GM12864 (cell line): ENCODE results near the gene THSD4.

Experiments
- DNase-seq: peaks from one replicate; pipeline ENCODE4 v3.0.0-alpha.2; 2011; ENCODE audit warnings: low read depth
- H3K4me3 ChIP-seq: 2 replicates; pipeline ENCODE4 v1.5.1; 2011; ENCODE audit warnings: mild to moderate bottlenecking, low read depth, low read length, control low read depth
- TF ChIP-seq, protein P1 (sequence below): IDR thresholded peaks from 2 replicates; pipeline ENCODE4 v1.5.1; 2011; ENCODE audit warnings: low read depth, mild to moderate bottlenecking, moderate library complexity, low read length, control low read depth, inconsistent platforms; ENCODE audit errors: missing control alignments

THSD4 gene

DNA sequence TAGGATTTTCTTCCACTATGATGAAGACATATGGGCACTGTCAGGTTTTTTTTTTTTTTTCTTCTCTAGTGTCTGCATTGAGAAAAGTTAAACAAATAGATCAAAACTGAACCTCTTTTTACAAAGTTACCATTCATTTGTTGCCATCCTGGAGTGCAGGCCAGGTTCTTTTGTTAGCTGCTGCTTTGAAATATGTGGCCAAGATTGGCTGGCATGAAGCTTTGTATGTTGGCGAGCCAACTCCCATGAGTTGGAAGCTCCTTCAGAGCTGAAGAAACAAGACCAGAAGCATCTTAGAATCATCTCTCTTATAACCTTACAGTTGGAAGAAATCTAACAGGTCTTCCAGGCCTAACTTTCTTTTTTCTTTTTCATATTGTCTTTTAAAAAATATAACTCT, 346.5 kb downstream of the THSD4 start:
- TF ChIP-seq, protein P1, sequence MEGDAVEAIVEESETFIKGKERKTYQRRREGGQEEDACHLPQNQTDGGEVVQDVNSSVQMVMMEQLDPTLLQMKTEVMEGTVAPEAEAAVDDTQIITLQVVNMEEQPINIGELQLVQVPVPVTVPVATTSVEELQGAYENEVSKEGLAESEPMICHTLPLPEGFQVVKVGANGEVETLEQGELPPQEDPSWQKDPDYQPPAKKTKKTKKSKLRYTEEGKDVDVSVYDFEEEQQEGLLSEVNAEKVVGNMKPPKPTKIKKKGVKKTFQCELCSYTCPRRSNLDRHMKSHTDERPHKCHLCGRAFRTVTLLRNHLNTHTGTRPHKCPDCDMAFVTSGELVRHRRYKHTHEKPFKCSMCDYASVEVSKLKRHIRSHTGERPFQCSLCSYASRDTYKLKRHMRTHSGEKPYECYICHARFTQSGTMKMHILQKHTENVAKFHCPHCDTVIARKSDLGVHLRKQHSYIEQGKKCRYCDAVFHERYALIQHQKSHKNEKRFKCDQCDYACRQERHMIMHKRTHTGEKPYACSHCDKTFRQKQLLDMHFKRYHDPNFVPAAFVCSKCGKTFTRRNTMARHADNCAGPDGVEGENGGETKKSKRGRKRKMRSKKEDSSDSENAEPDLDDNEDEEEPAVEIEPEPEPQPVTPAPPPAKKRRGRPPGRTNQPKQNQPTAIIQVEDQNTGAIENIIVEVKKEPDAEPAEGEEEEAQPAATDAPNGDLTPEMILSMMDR: no peak
- H3K4me3 ChIP-seq: no peak overlapping the region
- DNase-seq: no peak

DNA sequence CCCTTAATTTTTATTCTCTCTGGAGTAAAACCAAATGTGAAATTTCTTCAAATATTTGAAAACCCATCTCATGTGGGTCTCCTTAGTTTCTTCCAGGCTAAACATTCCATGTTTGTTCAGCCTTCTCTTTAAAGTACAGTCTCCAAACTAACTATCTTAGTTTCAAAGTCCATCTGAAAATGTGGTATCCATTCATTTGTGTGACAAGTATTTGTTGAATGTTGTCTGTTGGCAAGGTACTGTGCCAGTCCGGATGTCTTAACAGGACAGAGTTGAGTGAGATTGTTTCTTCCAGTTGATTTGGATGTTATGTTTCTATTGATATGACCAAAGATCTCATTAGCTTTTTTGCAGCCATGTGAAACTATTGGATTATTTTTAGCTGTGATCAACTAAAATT, 347.4 kb downstream of the THSD4 start:
- no peak for DNase-seq
- H3K4me3 ChIP-seq: no peak overlapping the region
- TF ChIP-seq, protein P1: no peak

DNA sequence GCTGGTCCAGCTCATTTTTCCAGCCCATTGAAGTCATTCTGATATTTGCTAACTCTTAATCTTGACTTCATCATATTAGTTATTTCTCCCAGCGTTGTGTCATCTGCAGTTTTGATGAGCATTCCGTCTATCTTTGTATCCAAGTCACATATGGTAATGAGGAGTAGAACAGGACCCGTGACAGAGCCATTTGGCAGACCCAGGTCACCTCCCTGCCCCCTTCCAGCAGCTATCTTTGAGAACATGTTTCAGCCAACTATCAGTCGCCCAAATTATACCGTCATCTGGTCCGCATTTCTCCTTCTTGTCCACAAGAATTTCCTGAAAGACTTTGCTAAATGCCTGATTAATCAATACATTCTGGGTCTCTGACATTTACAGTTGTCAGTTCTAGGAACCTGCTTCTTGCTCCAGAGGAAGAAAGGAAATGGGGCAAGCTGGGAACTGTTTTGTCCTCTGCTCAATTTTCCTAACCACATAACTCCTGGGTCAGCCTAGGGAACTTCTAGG, 347.9 kb downstream of the THSD4 start:
- TF ChIP-seq, protein P1: no peak
- no peak for DNase-seq
- no peak overlapping the region for H3K4me3 ChIP-seq

DNA sequence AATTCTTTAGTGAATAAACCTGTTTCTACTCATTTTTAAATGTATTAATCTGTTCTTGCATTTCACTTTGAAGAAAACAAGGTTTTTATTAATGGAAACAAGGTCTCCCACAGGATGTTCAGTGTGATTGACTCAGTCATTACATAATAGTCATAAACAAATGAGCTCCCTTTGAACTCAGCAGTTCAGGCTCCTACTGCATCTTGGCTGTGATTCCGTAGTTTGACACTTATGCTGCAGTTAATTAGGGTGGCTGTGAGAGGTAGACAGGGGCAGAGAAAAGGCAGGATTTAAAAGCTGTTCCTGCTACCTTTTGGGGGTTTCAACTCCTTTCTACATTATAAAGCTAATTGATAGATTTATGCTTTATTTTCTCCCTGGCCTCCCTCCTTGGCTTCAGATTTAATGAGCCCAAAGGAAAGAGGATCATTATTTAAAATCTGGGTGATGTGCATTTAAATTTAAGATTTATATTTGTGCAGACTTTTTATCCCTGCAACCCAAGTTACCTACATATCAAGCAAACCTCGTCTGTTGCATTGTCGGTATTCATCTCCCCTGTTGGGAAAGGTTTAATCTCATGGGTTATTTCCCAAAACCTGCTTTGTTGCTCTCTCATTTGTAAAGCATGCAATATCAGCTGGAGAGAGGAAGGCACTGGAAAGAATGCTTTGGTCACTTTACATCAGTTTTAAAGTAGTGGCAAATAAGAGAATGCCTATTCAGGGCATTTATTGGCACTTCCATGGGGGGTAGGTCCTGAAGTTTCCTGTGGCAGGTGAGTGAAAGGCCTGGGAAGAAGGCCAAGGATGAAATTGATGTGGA, 350.1 kb downstream of the THSD4 start:
- TF ChIP-seq, protein P1: no peak
- DNase-seq: no peak
- no peak overlapping the region for H3K4me3 ChIP-seq

DNA sequence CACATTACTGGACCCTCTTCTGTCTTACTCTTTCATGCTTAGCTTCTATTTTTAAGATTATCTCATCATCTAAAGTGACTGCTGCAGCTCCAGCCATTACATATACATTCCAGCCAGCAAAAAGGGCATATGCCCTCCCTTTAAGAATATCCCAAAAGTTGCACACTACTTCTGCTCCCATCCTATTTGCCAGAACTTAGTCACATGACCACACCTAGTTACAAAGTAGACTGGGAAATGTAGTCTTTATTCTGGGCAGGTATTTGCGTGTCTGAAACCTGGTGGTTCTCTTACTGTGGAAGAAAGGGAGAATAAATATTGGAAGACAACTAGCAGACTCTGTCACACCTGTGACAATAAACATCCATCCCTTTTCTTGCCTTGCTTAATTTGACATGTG, 353.4 kb downstream of the THSD4 start:
- no peak overlapping the region for H3K4me3 ChIP-seq
- TF ChIP-seq, protein P1: no peak
- no peak for DNase-seq

DNA sequence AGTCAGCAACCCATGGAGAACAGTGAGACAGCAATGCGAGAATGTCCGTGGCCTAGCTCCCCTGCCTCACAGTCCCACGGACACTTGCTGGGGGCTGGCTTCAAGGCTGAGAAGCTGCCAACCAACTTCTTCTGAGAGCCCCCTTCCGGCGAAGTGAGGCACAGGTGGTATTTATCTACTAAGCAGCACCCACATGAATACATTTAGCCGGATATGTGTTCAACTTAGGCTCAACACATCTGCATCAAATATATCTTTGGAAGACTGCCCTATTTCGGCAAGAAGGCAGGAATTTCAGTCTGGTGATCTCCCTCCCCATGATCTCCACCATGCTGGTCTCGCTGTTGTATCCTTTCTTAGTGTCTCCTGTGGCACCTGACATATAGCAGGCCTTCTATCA, 354.1 kb downstream of the THSD4 start:
- DNase-seq: no peak
- TF ChIP-seq, protein P1: peak; percentile 35
- H3K4me3 ChIP-seq: no peak overlapping the region

DNA sequence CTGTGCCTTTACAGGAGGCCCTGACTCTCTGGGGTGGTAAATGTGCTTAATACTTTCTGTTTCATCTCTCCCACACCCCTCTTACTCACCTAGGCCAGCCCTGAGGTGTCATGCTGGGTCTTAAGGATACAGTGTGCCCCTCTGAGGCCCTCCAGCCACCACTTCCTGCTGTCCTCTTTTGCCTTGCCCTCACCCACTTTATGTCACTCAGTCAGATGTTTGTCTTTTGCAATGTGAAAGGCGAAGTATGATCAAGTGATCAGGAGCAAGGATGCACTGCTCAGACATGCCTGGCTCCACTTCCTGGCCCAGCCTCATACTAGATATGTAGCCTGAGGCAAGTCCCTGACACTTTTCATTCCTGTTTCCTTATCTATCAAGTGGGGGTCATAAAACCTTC, 356.1 kb downstream of the THSD4 start:
- TF ChIP-seq, protein P1: no peak
- DNase-seq: peak; percentile 50
- H3K4me3 ChIP-seq: no peak overlapping the region
